Stomach (tissue), 9 donors: Measurements from ENCODE around the gene DAG1. TPM values are rescaled to one million over a fixed set of nuclear protein-coding genes. Genes with fewer than 3 reads are reported as not detected.
A peak's percentile ranks its signal among the peaks of the same experiment; 100 is the strongest.

Experiments
- DNase-seq, 2 donors: peaks; one replicate each; pipeline versions ENCODE4 v3.0.0 to v3.0.0-alpha.2; 2013 to 2019
- H3K27ac ChIP-seq, 5 donors: fragments of 200-600 bp in 4 of 5; sonication (generic) in 4 of 5; one replicate each; pipeline ENCODE4 v1.5.1; 2013 to 2019; ENCODE audit warnings: mild to moderate bottlenecking in 1 of 5, moderate library complexity in 1 of 5
- H3K27me3 ChIP-seq, 3 donors: fragments of 200-600 bp; sonication (generic); one replicate each; pipeline ENCODE4 v1.5.1; 2017 to 2019; ENCODE audit warnings: mixed run types in 1 of 3
- H3K36me3 ChIP-seq, 4 donors: fragments of 200-600 bp; sonication (generic); 1 replicate in 3 of 4; 2 replicates in 1 of 4; pipeline ENCODE4 v1.5.1; 2016 to 2019
- H3K4me1 ChIP-seq, 4 donors: fragments of 200-600 bp; sonication (generic); one replicate each; pipeline ENCODE4 v1.5.1; 2016 to 2019
- H3K4me3 ChIP-seq, 4 donors: fragments of 200-600 bp; sonication (generic) in 3 of 4; one replicate each; pipeline ENCODE4 v1.5.1; 2016 to 2019; ENCODE audit warnings: mild to moderate bottlenecking in 1 of 4
- H3K9me3 ChIP-seq, 4 donors: fragments of 200-600 bp; sonication (generic); one replicate each; pipeline ENCODE4 v1.5.1; 2016 to 2019
- EP300 ChIP-seq: sonication (generic); formaldehyde crosslinking; IDR thresholded peaks from one replicate; pipeline ENCODE4 v1.6.1; 2017; ENCODE audit warnings: antibody characterized with exemption
- POLR2A ChIP-seq, 4 donors: fragments of 450-650 bp; IDR thresholded peaks; one replicate each; pipeline ENCODE4 v1.6.1; 2016; ENCODE audit warnings: antibody characterized with exemption in 4 of 4, control low read depth in 2 of 4, mild to moderate bottlenecking in 1 of 4, moderate library complexity in 1 of 4
- POLR2AphosphoS5 ChIP-seq, 3 donors: sonication (generic); formaldehyde crosslinking; IDR thresholded peaks; one replicate each; pipeline ENCODE4 v1.6.1; 2016; ENCODE audit warnings: antibody characterized with exemption in 3 of 3
- WGBS, 5 donors: extraction: QIAGEN DNeasy Blood & Tissue Kit in 3 of 5; methylation state at CpG; one replicate each; pipeline versions ENCODE4 v1.1.5 to v1.1.7; 2013 to 2018; 5-methylcytosine and 5-hydroxymethylcytosine counted together
- intact Hi-C: fragments of 100-400 bp; cut with DNase I; formaldehyde crosslinking; loops from one replicate; pipeline ENCODE4 v1.15.1; 2023; ENCODE audit warnings: low total_unique reads
- polyA plus RNA-seq, 3 donors: library from polyadenylated mRNA; stranded (reverse); fragments of 200-250 nt; gene quantifications; one replicate each; pipeline ENCODE4 v1.2.3, GENCODE V29; 2013
- total RNA-seq, 5 donors: library from RNA; depleted of rRNA; stranded (reverse); fragments of >200 nt; gene quantifications; one replicate each; pipeline versions ENCODE4 v1.1.0 to v1.2.3, GENCODE V29; 2014 to 2016
- TF ChIP-seq, protein P1 (sequence below), 7 experiments: fragments of 450-650 bp in 4 of 7; fragments of 200-600 bp in 3 of 7; sonication (generic) in 3 of 7; IDR thresholded peaks; one replicate each; pipeline ENCODE4 v1.5.1; 2016 to 2019; ENCODE audit warnings: antibody characterized with exemption in 7 of 7, control low read depth in 2 of 7, mild to moderate bottlenecking in 1 of 7
- donor health status: healthy with polysubstance abuse.
- donor health status: Bipolar disorder and iron deficiency.
- donor health status: healthy.

Gene DAG1
- total and polyA plus RNA-seq, 8 donors, result 4.1 to 144 (median 31.4) TPM

DNA sequence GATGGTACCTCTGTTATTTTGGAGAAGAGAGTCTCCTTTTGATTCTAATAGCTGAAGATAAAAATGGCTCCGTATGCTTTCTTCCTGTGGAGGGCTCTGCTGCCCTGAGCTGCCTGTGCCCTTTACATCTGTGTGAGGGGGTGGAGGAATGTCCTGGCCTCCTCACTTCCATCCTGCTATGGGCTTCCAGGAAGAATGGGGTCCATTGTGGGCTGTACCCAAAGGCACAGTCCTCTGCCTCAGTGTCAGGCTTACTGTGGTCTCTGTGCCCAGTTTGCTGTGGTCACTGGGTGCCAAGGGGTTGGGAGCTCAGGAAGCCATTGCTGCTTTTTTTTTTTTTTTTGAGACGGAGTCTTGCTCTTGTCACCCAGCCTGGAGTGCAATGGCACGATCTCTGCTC lies 14.4 kb downstream of the DAG1 start:
- no peaks in the 10 kb centered on the region for H3K27me3 ChIP-seq
- no peak for DNase-seq
- peak overlapping the region in 3 of 5 donors; percentile 28 to 46 (median 38) for H3K27ac ChIP-seq
- no peak overlapping the region for H3K4me3 ChIP-seq
- TF ChIP-seq, protein P1, sequence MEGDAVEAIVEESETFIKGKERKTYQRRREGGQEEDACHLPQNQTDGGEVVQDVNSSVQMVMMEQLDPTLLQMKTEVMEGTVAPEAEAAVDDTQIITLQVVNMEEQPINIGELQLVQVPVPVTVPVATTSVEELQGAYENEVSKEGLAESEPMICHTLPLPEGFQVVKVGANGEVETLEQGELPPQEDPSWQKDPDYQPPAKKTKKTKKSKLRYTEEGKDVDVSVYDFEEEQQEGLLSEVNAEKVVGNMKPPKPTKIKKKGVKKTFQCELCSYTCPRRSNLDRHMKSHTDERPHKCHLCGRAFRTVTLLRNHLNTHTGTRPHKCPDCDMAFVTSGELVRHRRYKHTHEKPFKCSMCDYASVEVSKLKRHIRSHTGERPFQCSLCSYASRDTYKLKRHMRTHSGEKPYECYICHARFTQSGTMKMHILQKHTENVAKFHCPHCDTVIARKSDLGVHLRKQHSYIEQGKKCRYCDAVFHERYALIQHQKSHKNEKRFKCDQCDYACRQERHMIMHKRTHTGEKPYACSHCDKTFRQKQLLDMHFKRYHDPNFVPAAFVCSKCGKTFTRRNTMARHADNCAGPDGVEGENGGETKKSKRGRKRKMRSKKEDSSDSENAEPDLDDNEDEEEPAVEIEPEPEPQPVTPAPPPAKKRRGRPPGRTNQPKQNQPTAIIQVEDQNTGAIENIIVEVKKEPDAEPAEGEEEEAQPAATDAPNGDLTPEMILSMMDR (IDR thresholded peaks at IDR 0.05), result no peak
- TF ChIP-seq POLR2AphosphoS5 (IDR thresholded peaks at IDR 0.05) (no peak), POLR2A (IDR thresholded peaks at IDR 0.05) (no peak), EP300 (no peak)
- 56 to 92% (median 74%) methylated on average over 3 of the region's 3 CpGs for WGBS, 5 donors
- intact Hi-C loops, result no loop called here
- no peaks in the 10 kb centered on the region for H3K9me3 ChIP-seq
- peaks cover 11 to 47% (median 20%) of the 10 kb centered on the region in 4 donors for H3K4me1 ChIP-seq
- peaks cover 0 to 32% (median 29%) of the 10 kb centered on the region in 4 donors for H3K36me3 ChIP-seq

DNA sequence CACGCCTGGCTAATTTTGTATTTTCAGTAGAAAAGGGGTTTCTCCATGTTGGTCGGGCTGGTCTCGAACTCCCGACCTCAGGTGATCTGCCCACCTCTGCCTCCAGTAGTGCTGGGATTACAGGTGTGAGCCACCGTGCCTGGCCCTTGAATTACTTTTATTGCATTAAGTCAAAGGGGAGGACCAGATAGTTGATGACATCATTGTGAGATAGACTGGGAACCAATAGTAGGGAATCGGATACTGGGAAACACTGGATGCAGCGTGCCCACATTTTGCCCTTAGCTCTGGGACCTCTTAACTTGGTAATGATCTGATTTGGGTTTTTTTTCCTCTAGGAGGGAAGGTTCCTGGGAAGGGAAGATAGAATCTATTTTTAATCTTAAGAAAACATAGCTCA lies 19.2 kb downstream of the DAG1 start:
- Histone ChIP-seq H3K36me3 (peaks cover 0 to 40% (median 38%) of the 10 kb centered on the region in 4 donors), H3K27me3 (no peaks in the 10 kb centered on the region), H3K4me3 (no peak overlapping the region), H3K9me3 (no peaks in the 10 kb centered on the region), H3K4me1 (peaks cover 22 to 36% (median 28%) of the 10 kb centered on the region in 4 donors), H3K27ac (no peak overlapping the region)
- no peak for DNase-seq
- WGBS, 5 donors, result 94 to 98% (median 95%) methylated on average over 7 of the region's 7 CpGs
- TF ChIP-seq EP300 (no peak), POLR2A (IDR thresholded peaks at IDR 0.05) (no peak), POLR2AphosphoS5 (IDR thresholded peaks at IDR 0.05) (no peak)
- TF ChIP-seq, protein P1 (IDR thresholded peaks at IDR 0.05), result no peak
- intact Hi-C loops, result no loop called here

DNA sequence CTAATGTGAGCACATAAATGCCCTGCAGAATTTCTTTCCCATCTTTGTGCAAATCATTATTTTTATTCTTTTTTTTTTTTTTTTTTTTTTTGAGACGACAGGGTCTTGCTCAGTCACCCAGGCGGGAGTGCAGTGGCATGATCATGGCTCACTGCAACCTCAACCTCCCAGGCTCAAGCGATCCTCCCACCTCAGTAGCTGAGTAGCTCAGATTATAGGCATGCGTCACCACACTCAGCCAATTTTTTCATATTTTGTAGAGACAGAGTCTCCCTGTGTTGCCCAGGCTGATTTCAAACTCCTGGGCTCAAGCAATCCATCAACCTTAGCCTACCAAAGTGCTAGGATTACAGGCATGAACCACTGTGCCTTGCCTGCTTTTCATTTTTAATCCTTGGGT lies 22.9 kb downstream of the DAG1 start:
- WGBS, 5 donors, result 86 to 97% (median 93%) methylated on average over 4 of the region's 4 CpGs
- DNase-seq, result no peak
- intact Hi-C loops, result no loop called here
- TF ChIP-seq POLR2AphosphoS5 (IDR thresholded peaks at IDR 0.05), result no peak
- TF ChIP-seq POLR2A (IDR thresholded peaks at IDR 0.05), result no peak
- TF ChIP-seq, protein P1 (IDR thresholded peaks at IDR 0.05), result no peak
- Histone ChIP-seq H3K27me3 (no peaks in the 10 kb centered on the region), H3K9me3 (no peaks in the 10 kb centered on the region), H3K36me3 (peaks cover 0 to 38% (median 34%) of the 10 kb centered on the region in 4 donors), H3K4me1 (peaks cover 23 to 39% (median 28%) of the 10 kb centered on the region in 4 donors), H3K4me3 (no peak overlapping the region), H3K27ac (no peak overlapping the region)

DNA sequence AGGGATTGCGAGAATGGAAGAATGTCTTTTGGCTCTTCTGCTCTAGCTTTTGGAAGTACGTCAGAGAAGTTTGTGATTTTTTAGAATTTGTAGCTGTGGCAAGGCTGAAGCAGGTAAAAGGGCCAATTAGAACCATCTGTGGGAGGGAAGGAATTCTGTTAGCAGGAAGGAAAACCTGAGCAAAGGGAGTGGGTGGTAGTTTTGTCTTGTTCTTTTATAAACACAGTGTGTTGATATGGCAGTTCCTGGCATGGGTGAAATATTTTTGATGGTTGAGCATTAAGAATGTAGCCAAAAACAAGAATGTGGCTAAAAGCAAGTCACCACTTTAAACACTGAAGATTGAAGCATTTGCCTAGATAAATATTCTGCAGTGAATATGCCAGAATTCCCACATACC lies 23.8 kb downstream of the DAG1 start:
- intact Hi-C loops, result no loop called here
- H3K9me3 ChIP-seq, result no peaks in the 10 kb centered on the region
- WGBS, 5 donors, result 29 to 71% (median 49%) methylated on average over 2 of the region's 2 CpGs
- H3K4me1 ChIP-seq, result peaks cover 27 to 49% (median 35%) of the 10 kb centered on the region in 4 donors
- no peaks in the 10 kb centered on the region for H3K27me3 ChIP-seq
- TF ChIP-seq EP300 (no peak), POLR2A (IDR thresholded peaks at IDR 0.05) (no peak), POLR2AphosphoS5 (IDR thresholded peaks at IDR 0.05) (no peak)
- TF ChIP-seq, protein P1 (IDR thresholded peaks at IDR 0.05), result no peak
- H3K36me3 ChIP-seq, result peaks cover 0 to 29% (median 26%) of the 10 kb centered on the region in 4 donors
- H3K4me3 ChIP-seq, result no peak overlapping the region
- DNase-seq, result no peak
- peak overlapping the region in 3 of 5 donors; percentile 28 to 42 (median 33) for H3K27ac ChIP-seq
